ENCODE results near the gene RAPGEF1. TPM values are rescaled to one million over a fixed set of nuclear protein-coding genes. Genes with fewer than 3 reads are reported as not detected.
"Not testable (repeated sequence)": the region's sequence is repeated elsewhere in the genome, so short reads cannot be mapped to it uniquely, and the experiment has no call there.

RAPGEF1 gene
- total and polyA plus RNA-seq, 12 donors = 14.5 to 136 (median 49.1) TPM

DNA sequence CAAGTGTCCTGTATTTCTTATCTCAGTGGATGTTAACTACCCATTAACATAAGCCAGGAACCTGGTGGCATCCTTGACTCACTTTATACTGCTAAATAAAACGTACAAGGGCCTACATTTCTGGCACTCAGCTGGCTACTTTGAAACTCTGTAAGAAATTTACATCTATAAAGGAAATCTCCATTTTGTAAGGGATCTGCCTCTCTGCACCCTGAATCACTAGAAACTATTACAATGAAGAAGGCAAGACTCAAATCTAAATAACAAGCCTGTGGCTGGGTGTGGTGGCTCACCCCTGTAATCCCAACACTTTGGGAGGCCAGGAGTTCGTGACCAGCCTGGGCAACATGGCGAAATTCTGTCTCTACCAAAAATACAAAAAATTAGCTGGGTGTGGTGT is 51.5 kb downstream of the RAPGEF1 start:
- intact Hi-C loops (cut with DNase I) = no loop called here
- Histone ChIP-seq H3K4me3 (no peak overlapping the region), H3K36me3 (replicated peaks in 1 of 2) (no peaks in the 10 kb centered on the region), H3K9me3 (replicated peaks in 1 of 3) (no peaks in the 10 kb centered on the region), H3K4me1 (replicated peaks in 1 of 2) (peaks cover 0 to 18% of the 10 kb centered on the region in 2 donors), H3K27ac (no peak overlapping the region), H3K27me3 (no peaks in the 10 kb centered on the region)
- 80 to 88% (median 82%) methylated on average over 3 of the region's 3 CpGs for WGBS, 4 donors
- no peak for DNase-seq
- no peak for TF ChIP-seq POLR2A (IDR thresholded peaks at IDR 0.05)
- TF ChIP-seq, protein P1, sequence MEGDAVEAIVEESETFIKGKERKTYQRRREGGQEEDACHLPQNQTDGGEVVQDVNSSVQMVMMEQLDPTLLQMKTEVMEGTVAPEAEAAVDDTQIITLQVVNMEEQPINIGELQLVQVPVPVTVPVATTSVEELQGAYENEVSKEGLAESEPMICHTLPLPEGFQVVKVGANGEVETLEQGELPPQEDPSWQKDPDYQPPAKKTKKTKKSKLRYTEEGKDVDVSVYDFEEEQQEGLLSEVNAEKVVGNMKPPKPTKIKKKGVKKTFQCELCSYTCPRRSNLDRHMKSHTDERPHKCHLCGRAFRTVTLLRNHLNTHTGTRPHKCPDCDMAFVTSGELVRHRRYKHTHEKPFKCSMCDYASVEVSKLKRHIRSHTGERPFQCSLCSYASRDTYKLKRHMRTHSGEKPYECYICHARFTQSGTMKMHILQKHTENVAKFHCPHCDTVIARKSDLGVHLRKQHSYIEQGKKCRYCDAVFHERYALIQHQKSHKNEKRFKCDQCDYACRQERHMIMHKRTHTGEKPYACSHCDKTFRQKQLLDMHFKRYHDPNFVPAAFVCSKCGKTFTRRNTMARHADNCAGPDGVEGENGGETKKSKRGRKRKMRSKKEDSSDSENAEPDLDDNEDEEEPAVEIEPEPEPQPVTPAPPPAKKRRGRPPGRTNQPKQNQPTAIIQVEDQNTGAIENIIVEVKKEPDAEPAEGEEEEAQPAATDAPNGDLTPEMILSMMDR (IDR thresholded peaks at IDR 0.05) = no peak

DNA sequence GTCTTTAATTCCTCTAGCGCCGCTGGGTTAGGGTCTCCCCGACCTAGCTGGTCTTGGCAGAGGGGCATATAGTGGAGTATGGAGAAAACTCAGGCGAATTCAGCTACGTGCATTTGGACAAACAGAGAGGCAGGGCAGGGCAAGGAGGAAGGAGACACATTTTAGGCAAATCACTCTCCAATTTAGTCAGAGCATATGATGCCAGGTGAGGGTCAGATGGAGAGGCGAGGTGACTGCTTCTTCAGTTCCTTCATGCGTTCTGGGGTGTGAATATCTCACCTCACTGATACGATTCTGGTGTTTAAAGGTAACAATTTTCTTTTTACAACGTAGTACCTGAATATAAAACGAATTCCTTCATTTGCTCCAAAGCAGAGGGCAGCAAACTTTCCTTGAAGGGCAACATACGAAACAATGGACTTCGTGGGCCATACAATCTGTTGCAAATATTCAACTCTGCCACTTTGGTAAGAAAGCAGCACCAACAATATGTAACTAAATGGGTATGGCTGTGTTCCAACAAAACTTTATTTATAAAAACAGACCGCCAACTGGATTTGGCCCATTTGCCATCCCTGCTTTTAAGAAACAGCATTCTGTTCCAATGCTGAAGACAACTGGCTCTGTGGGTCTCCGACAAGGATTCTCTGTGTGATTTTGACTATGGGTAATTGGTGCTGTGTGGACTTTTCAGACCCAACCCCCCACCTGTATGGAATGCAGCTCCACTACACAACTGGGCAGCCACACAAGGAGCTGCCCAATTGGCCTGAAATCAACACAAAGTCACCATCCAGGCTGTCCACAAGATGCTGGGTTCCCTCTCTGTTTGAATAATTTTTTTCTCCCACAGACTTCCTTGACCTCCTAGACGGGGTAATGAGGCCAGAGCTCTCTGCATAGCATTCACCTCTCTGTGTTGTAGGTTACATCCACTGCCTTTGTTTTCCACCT is 53.8 kb downstream of the RAPGEF1 start:
- no peak overlapping the region for H3K27ac ChIP-seq
- DNase-seq = peak in 1 of 7 donors; percentile 11
- intact Hi-C loops (cut with DNase I) = no loop called here
- H3K9me3 ChIP-seq (replicated peaks in 1 of 3) = no peaks in the 10 kb centered on the region
- H3K36me3 ChIP-seq (replicated peaks in 1 of 2) = no peaks in the 10 kb centered on the region
- H3K27me3 ChIP-seq = no peaks in the 10 kb centered on the region
- peaks cover 0 to 11% of the 10 kb centered on the region in 2 donors for H3K4me1 ChIP-seq (replicated peaks in 1 of 2)
- 92 to 96% (median 93%) methylated on average over 15 of the region's 15 CpGs for WGBS, 4 donors
- H3K4me3 ChIP-seq = no peak overlapping the region
- TF ChIP-seq, protein P1 (IDR thresholded peaks at IDR 0.05) = no peak
- TF ChIP-seq POLR2A (IDR thresholded peaks at IDR 0.05) = no peak

DNA sequence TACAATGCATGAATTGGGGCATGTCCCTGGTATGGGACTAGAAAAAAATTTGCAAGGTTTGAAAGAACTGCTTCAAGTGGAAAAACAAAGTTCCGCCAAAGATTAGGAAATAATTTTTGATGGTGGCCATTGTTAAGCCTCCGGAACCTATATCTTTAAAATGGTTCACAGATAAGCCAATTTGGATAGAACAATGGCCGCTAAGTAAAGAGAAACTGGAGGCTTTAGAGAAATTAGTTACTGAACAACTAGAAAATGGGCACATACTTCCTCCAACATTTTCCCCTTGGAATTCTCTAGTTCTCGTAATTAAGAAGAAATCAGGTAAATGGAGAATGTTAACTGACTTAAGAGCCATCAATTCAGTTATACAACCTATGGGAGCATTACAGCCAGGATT is 56.8 kb downstream of the RAPGEF1 start:
- not testable (repeated sequence) for H3K9me3 ChIP-seq (replicated peaks in 1 of 3)
- peaks cover under 1 to 18% of the 10 kb centered on the region in 2 donors for H3K4me1 ChIP-seq (replicated peaks in 1 of 2)

DNA sequence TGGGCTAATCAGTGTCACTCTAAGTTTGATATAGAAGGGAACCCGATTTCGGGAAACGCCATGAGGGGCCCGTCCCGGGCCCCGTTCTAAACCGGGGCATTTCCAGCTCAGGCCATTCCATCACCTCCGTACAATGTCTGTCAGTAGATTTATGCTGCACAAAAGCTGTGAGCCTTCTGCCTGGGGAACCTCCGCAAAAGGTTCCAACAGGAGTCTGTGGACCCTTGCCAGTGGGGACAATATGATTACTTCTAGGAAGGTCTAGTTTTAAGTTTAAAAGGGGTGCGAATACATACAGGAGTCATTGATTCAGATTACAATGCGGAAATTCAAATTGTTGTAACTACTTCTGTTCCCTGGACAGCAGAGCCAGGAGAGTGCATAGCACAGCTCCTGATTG is 57.6 kb downstream of the RAPGEF1 start:
- Histone ChIP-seq H3K9me3 (replicated peaks in 1 of 3) (no peaks in the 10 kb centered on the region), H3K4me3 (no peak overlapping the region), H3K4me1 (replicated peaks in 1 of 2) (peaks cover 7 to 26% of the 10 kb centered on the region in 2 donors), H3K27me3 (no peaks in the 10 kb centered on the region), H3K27ac (peak overlapping the region in 2 of 5 donors; percentile 4 to 44), H3K36me3 (replicated peaks in 1 of 2) (no peaks in the 10 kb centered on the region)
- WGBS, 4 donors = 51 to 69% (median 65%) methylated on average over 11 of the region's 11 CpGs
- DNase-seq = peak in 1 of 7 donors; percentile 16
- intact Hi-C loops (cut with DNase I) = no loop called here
- no peak for TF ChIP-seq POLR2A (IDR thresholded peaks at IDR 0.05)

More for the DNA sequence above, 56.8 kb downstream of the RAPGEF1 start:
- intact Hi-C loops (cut with DNase I); H3K27ac ChIP-seq; H3K36me3 ChIP-seq (replicated peaks in 1 of 2); H3K4me3 ChIP-seq; H3K27me3 ChIP-seq; DNase-seq: not testable (repeated sequence)
- WGBS, 4 donors = 89 to 98% (median 96%) methylated on average over 4 of the region's 4 CpGs

DNA sequence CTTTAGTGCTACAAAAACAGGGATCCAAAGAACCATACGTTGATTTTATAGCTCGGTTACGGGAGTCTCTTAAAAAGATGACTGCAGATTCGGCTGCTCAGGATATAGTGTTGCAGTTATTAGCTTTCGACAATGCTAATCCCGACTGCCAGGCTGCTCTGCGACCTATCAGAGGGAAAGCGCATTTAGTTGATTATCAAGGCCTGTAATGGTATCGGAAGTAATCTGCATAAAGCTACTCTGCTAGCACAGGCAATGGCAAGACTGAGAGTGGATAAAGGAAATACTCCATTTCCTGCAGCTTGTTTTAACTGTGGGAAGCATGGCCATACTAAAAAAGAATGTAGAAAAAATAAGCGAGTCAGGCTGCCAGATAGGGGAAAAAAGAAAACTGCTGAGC is 58.0 kb downstream of the RAPGEF1 start:
- Histone ChIP-seq H3K27ac (peak overlapping the region in 1 of 5 donors; percentile 44), H3K4me1 (replicated peaks in 1 of 2) (peaks cover 12 to 30% of the 10 kb centered on the region in 2 donors)
- H3K9me3 ChIP-seq (replicated peaks in 1 of 3); intact Hi-C loops (cut with DNase I); H3K36me3 ChIP-seq (replicated peaks in 1 of 2); H3K4me3 ChIP-seq; H3K27me3 ChIP-seq: not testable (repeated sequence)
- peak in 1 of 7 donors; percentile 12 for DNase-seq
- WGBS, 4 donors = 71 to 79% (median 72%) methylated on average over 10 of the region's 10 CpGs

DNA sequence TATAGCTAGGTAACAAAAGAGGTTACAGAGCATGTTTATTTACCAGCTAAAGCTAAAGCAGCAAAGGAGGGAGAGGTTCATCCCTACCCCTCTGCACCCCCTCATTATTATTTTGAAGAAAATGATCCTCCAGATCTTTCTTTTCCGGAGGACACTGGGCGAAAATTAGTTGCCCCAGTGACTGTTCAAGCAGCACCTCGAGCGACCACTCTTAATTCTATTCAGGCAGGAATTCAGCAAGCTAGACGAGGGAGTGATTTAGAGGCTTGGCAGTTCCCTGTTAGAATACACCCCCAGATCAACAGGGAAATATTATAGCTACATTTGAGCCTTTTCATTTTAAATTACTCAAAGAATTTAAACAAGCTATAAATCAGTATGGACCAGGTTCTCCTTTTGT is 58.8 kb downstream of the RAPGEF1 start:
- DNase-seq = peak in 1 of 7 donors; percentile 6
- WGBS, 4 donors = 85 to 96% (median 90%) methylated on average over 5 of the region's 5 CpGs
- H3K27ac ChIP-seq; H3K27me3 ChIP-seq; H3K9me3 ChIP-seq (replicated peaks in 1 of 3); H3K4me3 ChIP-seq; H3K36me3 ChIP-seq (replicated peaks in 1 of 2); intact Hi-C loops (cut with DNase I): not testable (repeated sequence)
- peaks cover 19 to 37% of the 10 kb centered on the region in 2 donors for H3K4me1 ChIP-seq (replicated peaks in 1 of 2)
